Adrenal gland (tissue), 12 donors: Measurements from ENCODE around the gene GCNT2. TPM values are rescaled to one million over a fixed set of nuclear protein-coding genes. Genes with fewer than 3 reads are reported as not detected.

ENCODE experiments used
- DNase-seq, 7 donors: peaks; one replicate each; pipeline ENCODE4 v3.0.0-alpha.2; 2019 to 2020
- H3K27ac ChIP-seq, 5 donors: fragments of 200-600 bp; sonication (generic) in 4 of 5; 1 replicate in 3 of 5; 2 replicates in 2 of 5; pipeline versions ENCODE4 v1.5.1 to v1.8.0; 2016 to 2020; ENCODE audit warnings: mild to moderate bottlenecking in 1 of 5
- H3K27me3 ChIP-seq: fragments of 200-600 bp; 2 replicates; pipeline ENCODE4 v1.8.0; 2021
- H3K36me3 ChIP-seq, 2 donors: fragments of 200-600 bp; replicated peaks in 1 of 2; 1 replicate in 1 of 2; 2 replicates in 1 of 2; pipeline versions ENCODE4 v1.5.1 to v1.8.0; 2018 to 2022
- H3K4me1 ChIP-seq, 2 donors: fragments of 200-600 bp; replicated peaks in 1 of 2; 1 replicate in 1 of 2; 2 replicates in 1 of 2; pipeline versions ENCODE4 v1.5.1 to v1.8.0; 2018 to 2021
- H3K4me3 ChIP-seq, 4 donors: fragments of 200-600 bp; sonication (generic) in 3 of 4; one replicate each; pipeline ENCODE4 v1.5.1; 2016 to 2018
- H3K9me3 ChIP-seq, 3 donors: fragments of 200-600 bp; sonication (generic) in 1 of 3; replicated peaks in 1 of 3; 1 replicate in 2 of 3; 2 replicates in 1 of 3; pipeline versions ENCODE4 v1.5.1 to v1.8.0; 2016 to 2021
- POLR2A ChIP-seq, 2 donors: fragments of 450-650 bp; IDR thresholded peaks; one replicate each; pipeline ENCODE4 v1.6.1; 2017; ENCODE audit warnings: antibody characterized with exemption in 2 of 2, mild to moderate bottlenecking in 2 of 2, moderate library complexity in 1 of 2
- WGBS, 4 donors: extraction: QIAGEN DNeasy Blood & Tissue Kit in 2 of 4; methylation state at CpG; one replicate each; pipeline versions ENCODE4 v1.1.5 to v1.1.7; 2013 to 2017; 5-methylcytosine and 5-hydroxymethylcytosine counted together
- intact Hi-C, 2 donors: fragments of 100-400 bp; cut with DNase I; formaldehyde crosslinking; loops; one replicate each; pipeline versions ENCODE4 v1.14.1 to v1.15.0; 2022 to 2023
- polyA plus RNA-seq, 3 donors: library from polyadenylated mRNA; stranded (reverse); fragments of 200-250 nt in 2 of 3; fragments of 350-450 nt in 1 of 3; fragmentation: Illumina TruSeq in 1 of 3; extraction: RNeasy Lipid Tissue Mini Kit (QIAGEN cat#74804) in 1 of 3; gene quantifications; one replicate each; pipeline ENCODE4 v1.2.3, GENCODE V29; 2013 to 2014
- total RNA-seq, 9 donors: library from RNA; depleted of rRNA in 4 of 9; stranded (reverse); fragments of >200 nt in 4 of 9; fragments of 120-200 nt in 1 of 9; fragmentation: NEBNext Ultra II Directional in 1 of 9; extraction: Animal tissue kit (Norgen Biotek cat#: 25700) in 1 of 9; gene quantifications; one replicate each; pipeline versions ENCODE4 v1.1.0 to v1.2.4, GENCODE V29; 2013 to 2023
- TF ChIP-seq, protein P1 (sequence below), 6 experiments: fragments of 450-650 bp in 4 of 6; fragments of 200-600 bp in 2 of 6; sonication (generic) in 1 of 6; IDR thresholded peaks; 1 replicate in 5 of 6; 2 replicates in 1 of 6; pipeline versions ENCODE4 v1.5.1 to v1.8.0; 2016 to 2021; ENCODE audit warnings: antibody characterized with exemption in 6 of 6, mild to moderate bottlenecking in 2 of 6, moderate library complexity in 1 of 6
- donor health status: healthy with polysubstance abuse.
- donor health status: Bipolar disorder and iron deficiency.
- donor health status: DM: yes; HTN: yes; CAD: no.
- donor health status: DM: no; HTN: no; CAD: no.
- donor health status: DM: no; HTN: no; CAD: no.
- donor health status: DM: yes; HTN: yes; CAD: no.

GCNT2 gene
- total and polyA plus RNA-seq, 12 donors = 0.27 to 4.0 (median 1.7) TPM

DNA sequence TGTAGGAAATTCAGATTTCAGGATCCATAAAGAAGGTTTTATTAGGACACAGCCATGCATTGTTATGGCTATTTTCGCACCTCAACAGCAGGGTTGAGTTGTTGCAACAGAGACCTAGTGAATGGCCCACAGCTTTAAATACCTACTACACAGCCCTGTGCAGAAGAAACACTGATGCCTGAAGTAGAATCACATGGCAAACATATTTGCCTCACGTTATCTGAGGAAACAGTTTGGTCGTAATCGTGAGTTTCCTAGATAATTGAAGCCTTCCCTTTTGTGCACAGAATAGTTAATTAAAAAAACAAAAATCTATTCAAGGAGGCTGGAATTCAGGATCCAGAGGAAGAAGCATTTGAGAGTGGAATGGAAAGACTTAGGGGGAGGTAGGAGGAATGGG, 55.1 kb downstream of the GCNT2 start:
- DNase-seq = no peak
- H3K36me3 ChIP-seq = no peaks in the 10 kb centered on the region
- intact Hi-C loops = no loop called here
- WGBS, 4 donors = 73 to 84% (median 76%) methylated on average over 4 of the region's 4 CpGs
- no peaks in the 10 kb centered on the region for H3K9me3 ChIP-seq
- H3K27ac ChIP-seq = no peak overlapping the region
- no peaks in the 10 kb centered on the region for H3K4me1 ChIP-seq
- H3K4me3 ChIP-seq = no peak overlapping the region
- TF ChIP-seq, protein P1, sequence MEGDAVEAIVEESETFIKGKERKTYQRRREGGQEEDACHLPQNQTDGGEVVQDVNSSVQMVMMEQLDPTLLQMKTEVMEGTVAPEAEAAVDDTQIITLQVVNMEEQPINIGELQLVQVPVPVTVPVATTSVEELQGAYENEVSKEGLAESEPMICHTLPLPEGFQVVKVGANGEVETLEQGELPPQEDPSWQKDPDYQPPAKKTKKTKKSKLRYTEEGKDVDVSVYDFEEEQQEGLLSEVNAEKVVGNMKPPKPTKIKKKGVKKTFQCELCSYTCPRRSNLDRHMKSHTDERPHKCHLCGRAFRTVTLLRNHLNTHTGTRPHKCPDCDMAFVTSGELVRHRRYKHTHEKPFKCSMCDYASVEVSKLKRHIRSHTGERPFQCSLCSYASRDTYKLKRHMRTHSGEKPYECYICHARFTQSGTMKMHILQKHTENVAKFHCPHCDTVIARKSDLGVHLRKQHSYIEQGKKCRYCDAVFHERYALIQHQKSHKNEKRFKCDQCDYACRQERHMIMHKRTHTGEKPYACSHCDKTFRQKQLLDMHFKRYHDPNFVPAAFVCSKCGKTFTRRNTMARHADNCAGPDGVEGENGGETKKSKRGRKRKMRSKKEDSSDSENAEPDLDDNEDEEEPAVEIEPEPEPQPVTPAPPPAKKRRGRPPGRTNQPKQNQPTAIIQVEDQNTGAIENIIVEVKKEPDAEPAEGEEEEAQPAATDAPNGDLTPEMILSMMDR (IDR thresholded peaks at IDR 0.05) = no peak
- TF ChIP-seq POLR2A (IDR thresholded peaks at IDR 0.05) = no peak
- no peaks in the 10 kb centered on the region for H3K27me3 ChIP-seq

DNA sequence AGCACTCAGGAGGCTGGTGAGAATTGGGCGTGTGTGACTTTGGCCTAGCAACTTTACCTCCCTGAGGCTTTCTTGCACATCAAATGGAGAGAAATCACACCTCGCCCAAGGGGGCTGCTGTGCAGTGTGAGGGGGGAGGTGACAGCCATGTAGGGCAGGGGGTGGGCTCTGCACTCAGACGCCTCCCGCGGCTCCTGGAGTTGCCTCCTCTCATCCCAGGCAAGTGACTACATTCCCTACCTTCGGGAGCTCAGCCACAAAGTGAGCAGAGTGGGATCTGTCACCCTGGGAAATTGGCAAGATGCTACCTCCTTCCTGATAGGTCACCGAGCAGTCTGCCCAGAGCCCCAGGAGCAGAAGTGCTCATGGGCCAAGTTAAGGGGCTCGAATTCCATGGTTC, 56.0 kb downstream of the GCNT2 start:
- TF ChIP-seq, protein P1 (IDR thresholded peaks at IDR 0.05) = no peak
- TF ChIP-seq POLR2A (IDR thresholded peaks at IDR 0.05) = no peak
- Histone ChIP-seq H3K36me3 (no peaks in the 10 kb centered on the region), H3K4me1 (no peaks in the 10 kb centered on the region), H3K27ac (no peak overlapping the region), H3K27me3 (no peaks in the 10 kb centered on the region), H3K4me3 (no peak overlapping the region), H3K9me3 (no peaks in the 10 kb centered on the region)
- DNase-seq = no peak
- WGBS, 4 donors = 54 to 71% (median 60%) methylated on average over 8 of the region's 8 CpGs
- intact Hi-C loops = no loop called here

DNA sequence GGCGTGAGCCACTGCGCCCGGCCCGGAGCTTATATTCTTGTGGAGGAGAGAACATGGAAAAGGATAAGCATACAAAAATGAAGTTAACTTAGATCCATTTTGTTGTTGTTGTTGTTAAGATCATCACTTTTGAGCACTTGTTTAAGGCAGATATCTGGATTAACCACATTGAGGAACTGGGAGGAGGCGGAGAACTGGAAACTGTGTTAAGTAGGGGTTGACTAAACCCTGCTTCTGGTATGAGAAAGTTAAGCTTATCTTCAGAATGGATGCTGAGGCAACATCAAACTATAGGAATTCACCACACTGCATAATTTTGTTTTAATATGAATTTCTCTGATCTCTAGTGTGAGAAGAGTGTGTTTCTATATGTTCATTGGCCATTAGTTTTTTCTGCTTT, 57.6 kb downstream of the GCNT2 start:
- no peak for DNase-seq
- intact Hi-C loops = no loop called here
- H3K27me3 ChIP-seq = no peaks in the 10 kb centered on the region
- H3K27ac ChIP-seq = no peak overlapping the region
- H3K9me3 ChIP-seq = no peaks in the 10 kb centered on the region
- no peak for TF ChIP-seq POLR2A (IDR thresholded peaks at IDR 0.05)
- TF ChIP-seq, protein P1 (IDR thresholded peaks at IDR 0.05) = no peak
- no peaks in the 10 kb centered on the region for H3K4me1 ChIP-seq
- no peaks in the 10 kb centered on the region for H3K36me3 ChIP-seq
- WGBS, 4 donors = 84 to 94% (median 91%) methylated on average over 5 of the region's 5 CpGs
- no peak overlapping the region for H3K4me3 ChIP-seq

DNA sequence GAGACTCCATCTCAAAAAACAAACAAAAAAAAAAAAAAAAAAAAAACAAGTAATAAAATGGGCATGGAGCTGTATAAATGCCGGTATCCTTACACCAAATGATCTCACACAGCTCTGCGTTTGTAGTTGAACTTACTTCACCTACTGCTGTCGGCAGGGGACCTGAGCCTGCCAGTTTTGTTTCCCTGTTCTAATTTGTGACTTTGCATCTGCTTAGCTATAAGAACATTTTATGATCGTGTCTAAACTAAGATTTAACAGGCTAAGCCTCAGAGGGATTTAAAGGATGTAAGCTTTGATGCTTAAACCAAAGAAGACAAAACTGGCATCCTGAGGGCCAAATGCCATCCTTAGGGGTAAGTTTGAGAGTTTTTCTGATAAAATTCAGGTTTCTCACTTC, 58.7 kb downstream of the GCNT2 start:
- TF ChIP-seq, protein P1 (IDR thresholded peaks at IDR 0.05) = no peak
- no peak for TF ChIP-seq POLR2A (IDR thresholded peaks at IDR 0.05)
- no peaks in the 10 kb centered on the region for H3K27me3 ChIP-seq
- H3K4me1 ChIP-seq = no peaks in the 10 kb centered on the region
- no peak overlapping the region for H3K27ac ChIP-seq
- 67 to 69% (median 68%) methylated on average over 4 of the region's 4 CpGs for WGBS, 4 donors
- no peak for DNase-seq
- no peak overlapping the region for H3K4me3 ChIP-seq
- no peaks in the 10 kb centered on the region for H3K36me3 ChIP-seq
- no peaks in the 10 kb centered on the region for H3K9me3 ChIP-seq
- intact Hi-C loops = no loop called here
